ENCODE measurements around the gene MICU1. TPM values are rescaled to one million over a fixed set of nuclear protein-coding genes. Genes with fewer than 3 reads are reported as not detected.

MICU1 gene
- total and polyA plus RNA-seq, 2 experiments from 2014 or later = 27.5 to 52.3 TPM

DNA sequence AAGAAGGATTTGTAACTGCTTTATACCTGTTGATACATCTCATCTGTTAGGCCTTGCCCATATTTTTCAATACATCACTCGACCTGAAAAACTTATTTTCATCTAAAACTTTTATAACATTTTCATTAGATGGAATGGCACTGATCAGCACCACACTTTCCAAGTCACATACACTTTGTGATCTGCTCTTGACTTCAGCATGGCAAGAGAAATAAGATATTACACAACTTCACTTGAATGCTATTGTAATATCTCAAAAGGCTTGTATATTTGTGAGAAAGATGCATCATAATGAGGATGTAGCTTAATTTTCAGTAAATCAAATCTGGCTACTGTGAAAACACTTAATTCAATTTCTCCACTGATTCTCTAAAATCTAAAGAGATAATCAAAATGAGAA, 126.2 kb downstream of the MICU1 start (continued):
- no peak for TF ChIP-seq REST (IDR thresholded peaks at IDR 0.05; ENCODE audit: unreplicated experiment)
- TF ChIP-seq ZNF114 (CRISPR knock-in tag; IDR thresholded peaks at IDR 0.05) = no peak
- no peak for TF ChIP-seq JUNB (IDR thresholded peaks at IDR 0.05; ENCODE audit: unreplicated experiment)
- TF ChIP-seq, protein P1, sequence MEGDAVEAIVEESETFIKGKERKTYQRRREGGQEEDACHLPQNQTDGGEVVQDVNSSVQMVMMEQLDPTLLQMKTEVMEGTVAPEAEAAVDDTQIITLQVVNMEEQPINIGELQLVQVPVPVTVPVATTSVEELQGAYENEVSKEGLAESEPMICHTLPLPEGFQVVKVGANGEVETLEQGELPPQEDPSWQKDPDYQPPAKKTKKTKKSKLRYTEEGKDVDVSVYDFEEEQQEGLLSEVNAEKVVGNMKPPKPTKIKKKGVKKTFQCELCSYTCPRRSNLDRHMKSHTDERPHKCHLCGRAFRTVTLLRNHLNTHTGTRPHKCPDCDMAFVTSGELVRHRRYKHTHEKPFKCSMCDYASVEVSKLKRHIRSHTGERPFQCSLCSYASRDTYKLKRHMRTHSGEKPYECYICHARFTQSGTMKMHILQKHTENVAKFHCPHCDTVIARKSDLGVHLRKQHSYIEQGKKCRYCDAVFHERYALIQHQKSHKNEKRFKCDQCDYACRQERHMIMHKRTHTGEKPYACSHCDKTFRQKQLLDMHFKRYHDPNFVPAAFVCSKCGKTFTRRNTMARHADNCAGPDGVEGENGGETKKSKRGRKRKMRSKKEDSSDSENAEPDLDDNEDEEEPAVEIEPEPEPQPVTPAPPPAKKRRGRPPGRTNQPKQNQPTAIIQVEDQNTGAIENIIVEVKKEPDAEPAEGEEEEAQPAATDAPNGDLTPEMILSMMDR (conservative IDR thresholded peaks at IDR 0.05; ENCODE audit: low read depth in 2 of 2) = no peak

- Histone ChIP-seq H3K79me2 (replicated peaks; ENCODE audit: insufficient read depth) (no peaks in the 10 kb centered on the region), H3K4me3 (no peak overlapping the region), H3K27ac (ENCODE audit: low read depth) (no peak overlapping the region), H3K4me2 (no peak overlapping the region), H2AFZ (no peak overlapping the region), H3K4me1 (ENCODE audit: insufficient read depth) (no peaks in the 10 kb centered on the region), H3K36me3 (ENCODE audit: insufficient read depth) (no peaks in the 10 kb centered on the region), H3K9me2 (ENCODE audit: insufficient read depth) (no peaks in the 10 kb centered on the region), H3K27me3 (ENCODE audit: insufficient read depth) (no peaks in the 10 kb centered on the region), H4K20me1 (replicated peaks; ENCODE audit: insufficient read depth) (no peaks in the 10 kb centered on the region), H3F3A (replicated peaks; ENCODE audit: low read depth) (no peaks in the 10 kb centered on the region)
- Mint-ChIP-seq H3K4me1 (no peaks in the 10 kb centered on the region), H3K9me3 (no peaks in the 10 kb centered on the region), H3K27me3 (ENCODE audit: insufficient read depth, low read depth, poor library complexity) (no peaks in the 10 kb centered on the region), H3K36me3 (ENCODE audit: low read depth) (no peaks in the 10 kb centered on the region), H3K4me3 (no peak overlapping the region), H3K27ac (no peak overlapping the region)
- DNase-seq (ENCODE audit: low spot score) = no peak
- ATAC-seq = no peak
- no peak for TF ChIP-seq EZH2 (IDR thresholded peaks at IDR 0.05; ENCODE audit: low read depth, unreplicated experiment)
- TF ChIP-seq NANOG (IDR thresholded peaks at IDR 0.05; ENCODE audit: borderline replicate concordance) = no peak
- no peak for TF ChIP-seq ZNF462 (CRISPR knock-in tag; IDR thresholded peaks at IDR 0.05)
- no peak for TF ChIP-seq STAT1 (IDR thresholded peaks at IDR 0.05; ENCODE audit: unreplicated experiment)
- no peak for TF ChIP-seq ZNF114 (CRISPR knock-in tag; IDR thresholded peaks at IDR 0.05)
- TF ChIP-seq REST (IDR thresholded peaks at IDR 0.05; ENCODE audit: unreplicated experiment) = no peak
- TF ChIP-seq CREB1 (CRISPR knock-in tag; IDR thresholded peaks at IDR 0.05; ENCODE audit: low read depth) = no peak
- TF ChIP-seq EZH2phosphoT487 (IDR thresholded peaks at IDR 0.05; ENCODE audit: unreplicated experiment) = no peak
These were observed 134.9 kb downstream of the MICU1 start for GRCh38 chr10:72490951-72491350.

Measured in GM23338 (cell line).